NCI-H748 treated with DMSO at 0.1 percent for 48 hours (cell line): Measurements from ENCODE around the gene CLEC1B.
A peak's percentile ranks its signal among the peaks of the same experiment; 100 is the strongest.
"Not testable (repeated sequence)": the region's sequence is repeated elsewhere in the genome, so short reads cannot be mapped to it uniquely, and the experiment has no call there.

Experiments used
- DNase-seq: peaks from one replicate; lab custom pipeline; 2025; lab: John Stamatoyannopoulos, UW

The CLEC1B gene

DNA sequence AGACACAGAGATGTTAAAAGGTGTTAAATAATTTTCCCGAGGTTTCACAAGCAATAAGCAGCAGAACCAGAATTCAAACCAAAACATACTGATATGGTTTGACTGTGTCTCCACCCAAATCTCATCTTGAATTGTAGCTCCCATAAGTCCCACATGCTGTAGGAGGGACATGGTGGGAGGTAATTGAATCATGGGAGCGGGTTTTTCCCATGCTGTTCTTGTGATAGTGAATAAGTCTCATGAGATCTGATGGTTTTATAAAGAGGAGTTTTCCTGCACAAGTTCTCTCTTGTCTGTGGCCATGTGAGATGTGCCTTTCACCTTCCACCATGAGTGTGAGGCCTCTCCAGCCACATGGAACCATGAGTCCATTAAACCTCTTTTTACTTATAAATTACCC lies 24.2 kb downstream of the CLEC1B start:
- DNase-seq: not testable (repeated sequence)

DNA sequence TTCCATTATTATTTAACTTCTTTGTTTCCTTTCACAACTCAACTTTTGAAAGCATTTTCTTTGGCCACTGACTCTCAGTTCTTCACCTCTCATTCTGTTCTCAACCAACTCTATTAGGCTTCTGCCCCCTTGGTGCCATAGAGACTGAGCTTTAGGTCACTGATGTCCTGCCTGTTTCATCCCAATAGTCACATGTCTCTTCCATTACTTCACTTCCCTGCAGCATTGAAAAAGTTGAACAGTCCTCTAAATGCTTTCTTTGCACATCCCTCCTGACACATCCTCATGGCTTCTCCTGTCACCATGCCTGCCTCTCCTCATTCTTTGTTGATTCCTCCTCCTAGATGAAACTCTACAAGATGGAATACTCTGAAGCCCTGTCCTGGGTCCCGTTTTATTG lies 25.0 kb downstream of the CLEC1B start:
- DNase-seq: no peak

GRCh38 chr12:9971181-9971580 lies 27.7 kb downstream of the CLEC1B start, which contains the start of gene CLEC12A:
Gene CLEC12A (plus strand): TSS chr12:9971409. CDS start chr12:9971597, 188 bp downstream.
- no peak for DNase-seq

GRCh38 chr12:9969673-9970072 lies 29.2 kb downstream of the CLEC1B start:
- no peak for DNase-seq

- no peak for DNase-seq
These were observed 37.0 kb downstream of the CLEC1B start for GRCh38 chr12:9961901-9962300.

DNA sequence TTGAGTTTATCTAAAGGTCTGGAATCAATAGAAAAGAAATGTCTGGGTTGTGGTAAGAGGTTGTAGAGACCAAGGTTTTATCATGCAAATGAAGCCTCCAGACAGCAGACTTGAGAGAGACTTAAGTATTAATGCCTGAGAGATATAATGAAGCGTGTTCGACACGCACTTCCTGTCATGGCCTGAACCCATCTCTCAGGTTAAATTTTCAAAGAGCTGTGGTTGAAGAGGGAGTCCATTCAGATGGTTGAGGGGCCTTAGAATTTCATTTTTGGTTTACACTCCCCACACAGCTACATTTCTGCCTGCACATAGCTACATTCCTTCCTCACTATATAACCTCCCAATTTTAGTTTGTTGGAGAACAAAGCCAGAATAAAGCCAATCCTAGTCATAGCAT lies 37.8 kb downstream of the CLEC1B start:
- DNase-seq: no peak

DNA sequence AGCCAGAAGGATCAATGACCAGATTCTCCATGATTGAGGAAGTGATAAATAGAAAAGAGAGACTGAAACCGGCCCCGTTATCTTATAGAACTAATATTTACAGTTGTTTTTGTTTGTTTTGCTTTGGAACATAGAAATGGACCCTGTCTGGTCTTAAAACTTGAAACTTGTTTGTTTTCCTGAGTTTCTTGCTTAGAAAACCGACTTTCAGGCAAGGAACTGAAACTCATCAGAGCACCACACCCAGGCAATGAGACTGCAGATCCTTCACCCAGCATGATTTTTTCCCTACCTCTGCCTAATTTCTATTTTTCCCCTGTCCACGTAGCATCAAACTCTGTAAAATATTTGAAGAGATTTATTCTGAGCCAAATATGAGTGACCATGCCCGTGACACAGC lies 38.3 kb downstream of the CLEC1B start:
- DNase-seq: no peak

DNA sequence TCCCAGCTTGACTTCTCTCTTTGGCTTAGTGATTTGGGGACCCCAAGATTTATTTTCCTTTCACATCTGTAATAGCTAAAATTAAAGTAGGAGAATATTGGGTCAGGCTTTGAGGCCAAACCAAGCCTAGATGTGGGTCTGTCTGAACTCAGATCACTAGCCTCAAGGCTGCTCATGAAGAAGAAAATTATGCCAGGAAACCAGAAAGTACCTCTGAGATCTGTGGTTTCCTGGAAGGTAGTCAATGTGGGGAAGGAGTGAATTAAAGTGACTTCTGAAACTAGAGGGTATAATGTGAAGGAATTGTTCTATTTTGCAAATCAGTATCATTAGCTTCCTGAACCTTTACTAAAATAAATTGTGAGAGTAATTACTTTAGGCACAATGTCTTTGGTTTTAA lies 41.1 kb downstream of the CLEC1B start:
- DNase-seq: no peak

DNA sequence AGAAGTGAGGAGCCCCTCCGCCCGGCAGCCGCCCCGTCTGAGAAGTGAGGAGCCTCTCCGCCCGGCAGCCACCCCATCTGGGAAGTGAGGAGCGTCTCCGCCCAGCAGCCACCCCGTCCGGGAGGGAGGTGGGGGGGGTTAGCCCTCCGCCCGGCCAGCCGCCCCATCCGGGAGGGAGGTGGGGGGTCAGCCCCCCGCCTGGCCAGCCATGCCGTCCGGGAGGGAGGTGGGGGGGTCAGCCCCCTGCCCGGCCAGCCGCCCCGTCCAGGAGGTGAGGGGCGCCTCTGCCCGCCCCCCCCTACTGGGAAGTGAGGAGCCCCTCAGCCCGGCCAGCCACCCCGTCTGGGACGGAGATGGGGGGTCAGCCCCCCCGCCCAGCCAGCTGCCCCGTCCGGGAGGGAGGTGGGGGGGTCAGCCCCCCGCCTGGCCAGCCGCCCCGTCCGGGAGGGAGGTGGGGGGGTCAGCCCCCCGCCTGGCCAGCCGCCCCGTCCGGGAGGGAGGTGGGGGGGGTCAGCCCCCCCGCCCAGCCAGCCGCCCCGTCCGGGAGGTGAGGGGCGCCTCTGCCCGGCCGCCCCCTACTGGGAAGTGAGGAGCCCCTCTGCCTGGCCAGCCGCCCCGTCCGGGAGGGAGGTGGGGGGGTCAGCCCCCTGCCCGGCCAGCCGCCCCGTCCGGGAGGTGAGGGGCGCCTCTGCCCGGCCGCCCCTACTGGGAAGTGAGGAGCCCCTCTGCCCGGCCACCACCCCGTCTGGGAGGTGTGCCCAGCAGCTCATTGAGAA lies 45.8 kb downstream of the CLEC1B start:
- DNase-seq: not testable (repeated sequence)

DNA sequence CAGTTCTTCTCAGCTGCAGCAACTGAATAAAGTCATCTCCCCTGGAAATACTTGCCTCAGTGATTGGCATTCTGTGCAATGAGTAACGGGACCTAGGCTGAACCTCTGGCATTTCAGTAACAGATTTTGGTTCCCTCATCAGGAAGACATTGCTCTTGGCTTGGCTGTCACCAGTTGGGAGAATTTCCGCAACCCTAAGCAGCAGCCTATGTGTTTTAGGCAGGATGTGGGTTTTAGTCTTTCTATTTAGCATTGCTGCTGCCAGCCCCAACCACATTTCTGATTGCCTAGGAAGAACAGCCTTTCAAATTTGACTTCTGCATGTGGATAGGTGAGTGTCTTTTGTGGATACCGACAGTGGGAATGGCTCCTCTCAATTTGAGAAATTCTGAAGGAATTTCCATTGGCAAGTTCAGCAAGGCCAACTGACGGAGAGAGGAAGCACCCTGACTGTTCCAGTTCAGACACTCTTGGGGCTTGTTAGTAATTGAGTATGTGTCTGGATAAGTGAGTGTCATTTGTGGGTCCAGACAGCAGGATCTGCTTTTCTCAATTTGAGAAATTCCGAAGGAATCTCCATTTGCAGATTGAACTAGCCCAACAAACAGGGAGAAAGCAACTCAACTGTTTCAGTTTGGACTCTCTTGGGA lies 47.8 kb downstream of the CLEC1B start:
- DNase-seq: no peak

DNA sequence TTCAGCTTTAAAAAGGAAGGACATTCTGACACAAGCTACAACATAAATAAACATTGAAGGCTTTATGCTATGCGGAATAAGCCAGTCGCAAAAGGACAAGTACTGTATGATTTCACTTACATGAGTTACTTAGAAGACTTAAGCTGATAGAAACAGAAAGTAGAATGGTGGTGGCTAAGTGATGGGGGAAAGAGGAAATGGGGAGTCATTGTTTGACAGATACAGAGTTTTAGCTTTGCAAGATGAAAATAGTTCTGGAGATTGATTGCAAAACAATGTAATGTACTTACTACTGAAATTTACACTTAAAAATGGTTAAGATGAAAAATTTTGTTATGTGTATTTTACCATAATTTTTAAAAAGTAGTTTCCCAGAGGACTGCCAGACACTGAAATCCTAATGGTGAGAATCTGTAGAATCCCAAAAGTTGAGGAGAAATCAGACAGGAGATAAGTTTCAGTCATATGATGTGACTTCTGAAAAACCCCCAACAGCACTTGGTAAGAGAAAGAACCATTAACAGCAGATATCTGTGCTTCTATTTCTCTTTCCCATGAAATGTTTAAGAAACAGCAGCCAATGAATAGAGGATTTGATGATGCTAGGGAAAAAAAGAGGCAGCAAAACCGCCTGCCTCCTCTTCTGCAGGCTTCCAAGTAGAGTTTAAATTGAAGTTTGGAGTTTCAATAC lies 50.2 kb downstream of the CLEC1B start:
- no peak for DNase-seq

GRCh38 chr12:9947674-9948073 lies 51.2 kb downstream of the CLEC1B start:
- DNase-seq: no peak

- no peak for DNase-seq
These were observed 54.5 kb downstream of the CLEC1B start for GRCh38 chr12:9944391-9944790.

- peak; percentile 64 for DNase-seq
These were observed 55.7 kb downstream of the CLEC1B start for GRCh38 chr12:9943240-9943639.
